ENCODE data around the gene RIPPLY1. TPM values are rescaled to one million over a fixed set of nuclear protein-coding genes. Genes with fewer than 3 reads are reported as not detected.

Gene RIPPLY1
- under 1 TPM; 0.16 to 0.56 (median 0.27) TPM for polyA plus RNA-seq (ENCODE audit: insufficient read depth in 1 of 5, insufficient read length in 5 of 5, low replicate concordance in 1 of 5)
- long read RNA-seq, donor 1: 0 reads
- long read RNA-seq, donor 2: 0 reads
- long read RNA-seq, donor 3: 0 reads
- long read RNA-seq, donor 4: 0 reads
- long read RNA-seq, donor 5: 0 reads
- long read RNA-seq, donor 6: 0 reads
- long read RNA-seq, donor 7: 0 reads
- long read RNA-seq, donor 8: 0 reads

GRCh38 chrX:106903291-106903824, at the start of gene RIPPLY1:
Gene RIPPLY1 (minus strand): TSS chrX:106903341. CDS start chrX:106903287, 54 bp downstream.
- no peak for DNase-seq

- DNase-seq: no peak
These were observed 49.4 kb upstream of the RIPPLY1 start for GRCh38 chrX:106952538-106952937.

- DNase-seq: no peak
These were observed 48.9 kb upstream of the RIPPLY1 start for GRCh38 chrX:106952089-106952488.

GRCh38 chrX:106951230-106951629, 48.1 kb upstream of the RIPPLY1 start:
- DNase-seq: no peak

GRCh38 chrX:106950381-106950780, 47.2 kb upstream of the RIPPLY1 start:
- no peak for DNase-seq

- DNase-seq: no peak
These were observed 46.2 kb upstream of the RIPPLY1 start for GRCh38 chrX:106949366-106949765.

GRCh38 chrX:106948641-106949040, 45.5 kb upstream of the RIPPLY1 start:
- DNase-seq: no peak

- DNase-seq: no peak
These were observed 43.3 kb upstream of the RIPPLY1 start for GRCh38 chrX:106946464-106946863.

- DNase-seq: no peak
These were observed 36.9 kb upstream of the RIPPLY1 start for GRCh38 chrX:106940068-106940467.

- DNase-seq: no peak
These were observed 36.4 kb upstream of the RIPPLY1 start for GRCh38 chrX:106939566-106939965.

- DNase-seq: no peak
These were observed 33.1 kb upstream of the RIPPLY1 start for GRCh38 chrX:106936246-106936645.

GRCh38 chrX:106935175-106935574, 32.0 kb upstream of the RIPPLY1 start:
- DNase-seq: no peak

- peak in 1 of 2 donors; percentile 36 for DNase-seq
These were observed 30.4 kb upstream of the RIPPLY1 start for GRCh38 chrX:106933538-106933961.

- no peak for DNase-seq
These were observed 29.9 kb upstream of the RIPPLY1 start for GRCh38 chrX:106932960-106933537.

- DNase-seq: no peak
These were observed 29.4 kb upstream of the RIPPLY1 start for GRCh38 chrX:106932492-106932923.

- no peak for DNase-seq
These were observed 28.8 kb upstream of the RIPPLY1 start for GRCh38 chrX:106931831-106932491.

GRCh38 chrX:106928227-106928626, 25.1 kb upstream of the RIPPLY1 start:
- DNase-seq: no peak

- DNase-seq: no peak
These were observed 24.6 kb upstream of the RIPPLY1 start for GRCh38 chrX:106927700-106928099.

GRCh38 chrX:106927023-106927422, 23.9 kb upstream of the RIPPLY1 start:
- no peak for DNase-seq

GRCh38 chrX:106921637-106922036, 18.5 kb upstream of the RIPPLY1 start:
- no peak for DNase-seq

GRCh38 chrX:106919932-106920452, 16.9 kb upstream of the RIPPLY1 start, which contains the start of gene CLDN2:
Gene CLDN2 (plus strand): TSS chrX:106920402. CDS start chrX:106928229, 7,827 bp downstream.
- no peak for DNase-seq

- peak in 1 of 2 donors; percentile 13 for DNase-seq
These were observed 14.8 kb upstream of the RIPPLY1 start for GRCh38 chrX:106917830-106918500.
